COLO668 (cell line): ENCODE data around the gene ADD3.

Source experiments
- DNase-seq: peaks from one replicate; lab custom pipeline; 2025; ENCODE audit not compliant: unreplicated experiment; lab: John Stamatoyannopoulos, UW

Gene ADD3

GRCh38 chr10:110002801-110003523 is 4.8 kb upstream of the ADD3 start:
- no peak for DNase-seq

- no peak for DNase-seq
These were observed 4.3 kb upstream of the ADD3 start for GRCh38 chr10:110003524-110003885.

GRCh38 chr10:110005719-110006118 is 2.1 kb upstream of the ADD3 start:
- DNase-seq = peak; percentile 4

GRCh38 chr10:110006358-110007160 is 1.2 kb upstream of the ADD3 start:
- DNase-seq = no peak

GRCh38 chr10:110007161-110007700 is 553 bp upstream of the ADD3 start:
- peak; percentile 53 for DNase-seq

GRCh38 chr10:110008518-110009339 is 945 bp downstream of the ADD3 start:
- DNase-seq = peak; percentile 26

GRCh38 chr10:110009736-110010475 is 2.1 kb downstream of the ADD3 start:
- DNase-seq = no peak

- DNase-seq = no peak
These were observed 2.9 kb downstream of the ADD3 start for GRCh38 chr10:110010486-110011378.

GRCh38 chr10:110011681-110012080 is 3.9 kb downstream of the ADD3 start:
- DNase-seq = no peak

- DNase-seq = no peak
These were observed 6.0 kb downstream of the ADD3 start for GRCh38 chr10:110013630-110014293.

- DNase-seq = no peak
These were observed 8.3 kb downstream of the ADD3 start for GRCh38 chr10:110016039-110016438.

GRCh38 chr10:110017052-110017451 is 9.3 kb downstream of the ADD3 start:
- DNase-seq = no peak

- no peak for DNase-seq
These were observed 10.1 kb downstream of the ADD3 start for GRCh38 chr10:110017907-110018306.

GRCh38 chr10:110020265-110020664 is 12.5 kb downstream of the ADD3 start:
- no peak for DNase-seq

- DNase-seq = no peak
These were observed 15.1 kb downstream of the ADD3 start for GRCh38 chr10:110022716-110023504.

- DNase-seq = no peak
These were observed 16.1 kb downstream of the ADD3 start for GRCh38 chr10:110023785-110024465.

- DNase-seq = no peak
These were observed 21.7 kb downstream of the ADD3 start for GRCh38 chr10:110029450-110029849.
